IMR-90 (cell line): ENCODE results near the gene MLLT3. TPM values are rescaled to one million over a fixed set of nuclear protein-coding genes. Genes with fewer than 3 reads are reported as not detected.

Experiments
- ATAC-seq: fragments of 200-7000 bp; cut with Tn5 transposase; 2 replicates; pipeline ENCODE4 v1.9.1; 2020; ENCODE audit warnings: low read depth, mild to moderate bottlenecking, moderate library complexity
- BruUV-seq: library from RNA; stranded (reverse); fragments of 400-500 nt; replicated peaks from 2 replicates; lab custom pipeline; 2021; lab: Mats Ljungman, UMichigan
- CTCF ChIA-PET: fragments of 300-600 bp; formaldehyde crosslinking; extraction: SDS; loops from one replicate; lab custom pipeline; 2021; ENCODE audit warnings: antibody characterized with exemption; lab: Yijun Ruan, JAX
- POLR2A ChIA-PET: fragments of 300-600 bp; sonication (Branson Sonifier 250); formaldehyde crosslinking; loops from one replicate; lab custom pipeline; 2022; ENCODE audit warnings: antibody characterized with exemption; ENCODE audit not compliant: unreplicated experiment; lab: Charles Lee
- DNase-seq: peaks from one replicate; pipeline ENCODE4 v3.0.0; 2013
- H2AFZ ChIP-seq: replicated peaks from 2 replicates; pipeline ENCODE3; 2013; ENCODE audit warnings: low read length, mild to moderate bottlenecking; ENCODE audit not compliant: poor library complexity
- H2AK5ac ChIP-seq: 2 replicates; pipeline ENCODE4 v1.6.1; 2013; ENCODE audit warnings: low read depth, low read length, inconsistent platforms
- H2AK9ac ChIP-seq: replicated peaks from 2 replicates; pipeline ENCODE3; 2013; ENCODE audit warnings: mild to moderate bottlenecking, low read depth, low read length, moderate library complexity; ENCODE audit not compliant: poor library complexity
- H2BK120ac ChIP-seq: 2 replicates; pipeline ENCODE4 v1.6.1; 2013; ENCODE audit warnings: low read depth, low read length, inconsistent platforms
- H2BK15ac ChIP-seq: 3 replicates; pipeline ENCODE4 v1.6.1; 2013; ENCODE audit warnings: low read depth, low read length, inconsistent platforms
- H2BK20ac ChIP-seq: 2 replicates; pipeline ENCODE4 v1.6.1; 2013; ENCODE audit warnings: low read depth, mild to moderate bottlenecking, inconsistent platforms, low read length, moderate library complexity
- H2BK5ac ChIP-seq: 2 replicates; pipeline ENCODE4 v1.6.1; 2013; ENCODE audit warnings: mild to moderate bottlenecking, low read depth, low read length, inconsistent platforms; ENCODE audit not compliant: poor library complexity, severe bottlenecking
- H3K14ac ChIP-seq: replicated peaks from 2 replicates; pipeline ENCODE4 v1.6.1; 2013; ENCODE audit warnings: low read depth, low read length, inconsistent platforms
- H3K18ac ChIP-seq: 2 replicates; pipeline ENCODE4 v1.6.1; 2013; ENCODE audit warnings: low read depth, low read length, control low read depth
- H3K23ac ChIP-seq: 2 replicates; pipeline ENCODE4 v1.6.1; 2013; ENCODE audit warnings: low read depth, low read length, inconsistent platforms
- H3K27ac ChIP-seq: 2 replicates; pipeline ENCODE4 v1.5.1; 2013; ENCODE audit warnings: mild to moderate bottlenecking, control low read depth, low read length; ENCODE audit not compliant: insufficient read depth
- H3K27me3 ChIP-seq: 2 replicates; pipeline ENCODE4 v1.6.1; 2013; ENCODE audit warnings: low read length; ENCODE audit not compliant: control insufficient read depth, insufficient read depth
- H3K36me3 ChIP-seq: 2 replicates; pipeline ENCODE4 v1.6.1; 2013; ENCODE audit warnings: low read length, mixed read lengths; ENCODE audit not compliant: control insufficient read depth, insufficient read depth
- H3K4ac ChIP-seq: 2 replicates; pipeline ENCODE4 v1.6.1; 2013; ENCODE audit warnings: low read depth, low read length, inconsistent platforms
- H3K4me1 ChIP-seq: 2 replicates; pipeline ENCODE4 v1.6.1; 2013; ENCODE audit warnings: low read length, mixed read lengths; ENCODE audit not compliant: control insufficient read depth, insufficient read depth
- H3K4me2 ChIP-seq: 2 replicates; pipeline ENCODE4 v1.6.1; 2013; ENCODE audit warnings: low read depth, mild to moderate bottlenecking, control low read depth, low read length, moderate library complexity
- H3K4me3 ChIP-seq: 2 replicates; pipeline ENCODE4 v1.5.1; 2013; ENCODE audit warnings: low read depth, mild to moderate bottlenecking, control low read depth, low read length, moderate library complexity; ENCODE audit not compliant: insufficient read depth
- H3K56ac ChIP-seq: 2 replicates; pipeline ENCODE4 v1.6.1; 2013; ENCODE audit warnings: low read length, inconsistent platforms; ENCODE audit not compliant: insufficient read depth; ENCODE audit errors: extremely low read depth
- H3K79me1 ChIP-seq, 2 experiments: 2 replicates each; pipeline ENCODE4 v1.6.1; 2013; ENCODE audit warnings: low read length in 2 of 2, inconsistent platforms in 1 of 2, low read depth in 1 of 2
- H3K9ac ChIP-seq: 2 replicates; pipeline ENCODE4 v1.6.1; 2013; ENCODE audit warnings: low read depth, low read length, control low read depth
- H3K9me1 ChIP-seq: 2 replicates; pipeline ENCODE4 v1.6.1; 2013; ENCODE audit warnings: low read length, inconsistent platforms; ENCODE audit not compliant: insufficient read depth
- H3K9me3 ChIP-seq: 2 replicates; pipeline ENCODE4 v1.6.1; 2013; ENCODE audit warnings: low read length; ENCODE audit not compliant: control insufficient read depth, insufficient read depth
- H4K20me1 ChIP-seq: 2 replicates; pipeline ENCODE4 v1.6.1; 2013; ENCODE audit warnings: low read length, inconsistent platforms; ENCODE audit not compliant: insufficient read depth
- H4K5ac ChIP-seq: 2 replicates; pipeline ENCODE4 v1.6.1; 2013; ENCODE audit warnings: mild to moderate bottlenecking, low read depth, low read length, control low read depth
- H4K8ac ChIP-seq, 2 experiments: 2 replicates each; pipeline ENCODE4 v1.6.1; 2013; ENCODE audit warnings: low read depth in 2 of 2, low read length in 2 of 2, control low read depth in 1 of 2, inconsistent platforms in 1 of 2
- H4K91ac ChIP-seq: 2 replicates; pipeline ENCODE4 v1.6.1; 2013; ENCODE audit warnings: low read depth, low read length, inconsistent platforms; ENCODE audit not compliant: insufficient read depth
- MAFK ChIP-seq: IDR thresholded peaks from 2 replicates; pipeline ENCODE4 v1.6.1; 2012; ENCODE audit warnings: low read depth, low read length, improper control_type of control experiment
- SMC3 ChIP-seq: fragments of 150-350 bp; IDR thresholded peaks from 2 replicates; pipeline ENCODE4 v1.6.1; 2016; ENCODE audit warnings: low read depth, mild to moderate bottlenecking, antibody characterized with exemption, low read length, moderate library complexity
- WGBS, 2 experiments: methylation state at CpG; one replicate each; pipeline versions ENCODE4 v1.1.5 to v1.1.7; 2013; ENCODE audit warnings: missing lambda C conversion rate in 2 of 2; ENCODE audit not compliant: insufficient read length in 1 of 2; ENCODE audit errors: extremely low coverage in 2 of 2; 5-methylcytosine and 5-hydroxymethylcytosine counted together
- dilution Hi-C: fragments of 300-500 bp; cut with HindIII; formaldehyde crosslinking; loops from one replicate; pipeline ENCODE4 v1.14.3; 2018; ENCODE audit warnings: low sequenced_read_pairs; ENCODE audit not compliant: unreplicated experiment
- in situ Hi-C: fragments of 300-500 bp; cut with MboI; formaldehyde crosslinking; loops from 3 replicates; pipeline ENCODE4 v1.14.3; 2019; ENCODE audit warnings: low sequenced_read_pairs, inconsistent platforms, mixed read lengths
- intact Hi-C: fragments of 100-400 bp; cut with micrococcal nuclease; formaldehyde crosslinking; loops from 2 replicates; pipeline ENCODE4 v1.10.0; 2022
- polyA plus RNA-seq, 3 experiments: library from polyadenylated mRNA; depleted of rRNA; stranded (reverse); fragments of >200 nt; gene quantifications; 2 replicates each; pipeline ENCODE4 v1.2.3, GENCODE V29; 2012; ENCODE audit warnings: low replicate concordance in 1 of 3
- total RNA-seq: library from RNA; depleted of rRNA; stranded (reverse); fragments of >200 nt; gene quantifications from 2 replicates; pipeline ENCODE4 v1.2.3, GENCODE V29; 2012

Gene MLLT3
- total and polyA plus RNA-seq, 2 of the 4 experiments (the other 2 are of a cell fraction), result 10.4 to 21.1 TPM

DNA sequence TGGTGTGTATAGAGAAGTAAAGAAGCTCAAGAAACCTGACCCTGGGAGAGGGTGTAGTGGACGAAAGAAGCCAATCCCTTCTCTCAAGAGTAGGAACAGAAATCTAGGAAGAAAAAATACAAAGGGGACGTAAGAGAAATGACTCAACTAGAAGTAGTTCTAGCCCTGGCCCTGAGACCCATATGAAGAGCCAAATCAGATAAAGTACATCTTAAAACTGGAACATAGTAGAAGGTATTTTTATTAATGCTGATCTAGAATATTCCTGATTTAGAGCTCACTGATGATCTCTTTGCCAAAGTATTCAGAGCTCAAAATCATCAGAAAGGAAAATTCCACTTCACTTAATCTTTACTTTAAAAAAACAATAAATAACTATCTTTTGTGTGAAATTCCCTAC, 184.8 kb downstream of the MLLT3 start:
- intact Hi-C loops (loop anchor here (10.0 kb wide), 1 partner anchor 507 kb away; no protein-coding TSS in a partner anchor), in situ Hi-C loops (no loop called here), dilution Hi-C loops (no loop called here)
- Histone ChIP-seq H3K14ac (no peak overlapping the region), H3K18ac (no peak overlapping the region), H2BK5ac (no peak overlapping the region), H2AK5ac (no peak overlapping the region), H3K4me1 (peaks cover 3% of the 10 kb centered on the region), H2BK120ac (no peak overlapping the region), H3K4me3 (no peak overlapping the region), H2BK20ac (no peak overlapping the region), H3K27me3 (no peaks in the 10 kb centered on the region; the same call in 1 of the 2 replicates), H3K4ac (no peak overlapping the region), H3K79me1 (peaks cover under 1 to 2% of the 10 kb centered on the region in 2 experiments; a peak in 2 of 4 replicates), H4K91ac (no peak overlapping the region), H4K8ac (no peak overlapping the region), H3K23ac (no peak overlapping the region), H4K20me1 (no peaks in the 10 kb centered on the region), H3K4me2 (no peak overlapping the region), H3K27ac (no peak overlapping the region), H3K9ac (no peak overlapping the region), H3K36me3 (peaks cover 3% of the 10 kb centered on the region; the same call in 1 of the 2 replicates), H2AK9ac (no peak overlapping the region), H3K56ac (no peak overlapping the region), H2BK15ac (no peak overlapping the region), H3K9me1 (no peaks in the 10 kb centered on the region; the same call in 1 of the 2 replicates), H3K9me3 (no peaks in the 10 kb centered on the region), H2AFZ (no peak overlapping the region), H4K5ac (no peak overlapping the region)
- TF ChIP-seq SMC3 (no peak), MAFK (0 out of 2 replicates have a peak, but pooled peaks have one; percentile 14)
- CTCF ChIA-PET, result interaction anchor here (1.0 kb wide), 1 partner anchor 187 kb away, joined by 3 read pairs; no protein-coding TSS in a partner anchor
- WGBS, 2 experiments, result no CpG with 5 or more reads among the region's 2 CpGs
- POLR2A ChIA-PET, result no interaction called here
- peak; percentile 58 for DNase-seq
- peak; percentile 49 for ATAC-seq
- no TSS peak for BruUV-seq
